Prostate gland (tissue), 2 donors: ENCODE measurements around the gene TRDMT1.

ENCODE experiments used
- CTCF ChIP-seq, 4 experiments: fragments of 200-600 bp in 2 of 4; fragments of 450-650 bp in 2 of 4; sonication (generic) in 2 of 4; IDR thresholded peaks; 1 replicate in 3 of 4; 2 replicates in 1 of 4; pipeline ENCODE4 v1.5.1; 2016 to 2019; ENCODE audit warnings: antibody characterized with exemption in 4 of 4, mild to moderate bottlenecking in 2 of 4, moderate library complexity in 2 of 4
- POLR2A ChIP-seq: fragments of 450-650 bp; IDR thresholded peaks from one replicate; pipeline ENCODE4 v1.6.1; 2016; ENCODE audit warnings: antibody characterized with exemption, mild to moderate bottlenecking

DNA sequence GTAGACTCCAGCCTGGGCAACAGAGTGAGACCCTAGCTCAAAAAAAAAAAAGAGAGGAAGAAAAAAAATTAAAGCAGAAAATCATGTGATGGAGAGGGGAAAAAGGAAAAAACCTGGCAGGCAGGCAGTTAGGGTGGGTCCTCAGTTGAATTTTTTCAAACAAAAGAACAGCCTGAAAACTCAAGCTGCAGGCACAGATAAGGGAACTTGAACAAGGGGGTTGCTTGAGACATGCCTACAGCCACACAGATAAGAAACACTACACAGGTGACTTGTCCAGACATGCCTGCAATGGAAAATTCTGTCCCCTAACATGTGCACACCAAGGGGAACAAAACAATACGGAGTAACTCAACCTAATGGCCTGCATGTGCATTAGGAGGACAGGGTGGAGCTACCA, 45.7 kb upstream of the TRDMT1 start:
- TF ChIP-seq POLR2A (no peak), CTCF (IDR thresholded peaks at IDR 0.05) (no peak)
